HepG2 (cell line): Measurements from ENCODE around the gene ZNF74. TPM values are rescaled to one million over a fixed set of nuclear protein-coding genes. Genes with fewer than 3 reads are reported as not detected.

Experiments
- ATAC-seq: fragments of 200-7000 bp; cut with Tn5 transposase; 3 replicates; pipeline ENCODE4 v1.9.1; 2020; ENCODE audit warnings: mild to moderate bottlenecking, moderate library complexity
- BruUV-seq: library from RNA; stranded (reverse); fragments of 400-500 nt; replicated peaks from 2 replicates; lab custom pipeline; 2021; lab: Mats Ljungman, UMichigan
- CTCF ChIA-PET: fragments of 300-600 bp; formaldehyde crosslinking; extraction: SDS; loops from one replicate; lab custom pipeline; 2021; ENCODE audit warnings: low total read pairs, inconsistent platforms, low intra/inter-chr PET ratio; lab: Yijun Ruan, JAX
- POLR2A ChIA-PET: fragments of 350-600 bp; sonication (Branson Sonifier 250); formaldehyde crosslinking; loops from one replicate; lab custom pipeline; 2020; ENCODE audit warnings: antibody characterized with exemption, inconsistent platforms; lab: Yijun Ruan, JAX
- DNase-seq: peaks from one replicate; pipeline ENCODE4 v3.0.0-alpha.2; 2015; ENCODE audit warnings: low spot score
- FAIRE-seq: peaks from 3 replicates; lab custom pipeline; 2011; peaks lifted over from hg19 to GRCh38; lab: Jason Lieb, UNC
- H2AFZ ChIP-seq: one replicate; pipeline ENCODE4 v1.6.1; 2011; ENCODE audit warnings: low read length, inconsistent platforms
- H3K27ac ChIP-seq: fragments of 300-600 bp; 3 replicates; pipeline ENCODE4 v1.8.0; 2011; ENCODE audit warnings: mixed run types, mild to moderate bottlenecking, mixed read lengths, low read length, inconsistent platforms; ENCODE audit not compliant: insufficient read depth; ENCODE audit errors: extremely low read length
- H3K27me3 ChIP-seq, 2 experiments: fragments of 200-600 bp in 1 of 2; 2 replicates in 1 of 2; 3 replicates in 1 of 2; pipeline versions ENCODE4 v1.6.0 to v1.8.0; 2011; ENCODE audit warnings: low read length in 2 of 2, mild to moderate bottlenecking in 2 of 2, moderate library complexity in 2 of 2, inconsistent platforms in 1 of 2; ENCODE audit not compliant: insufficient read depth in 2 of 2, control insufficient read depth in 1 of 2
- H3K36me3 ChIP-seq, 2 experiments: fragments of 200-600 bp in 1 of 2; replicated peaks in 1 of 2; 2 replicates in 1 of 2; 3 replicates in 1 of 2; pipeline versions ENCODE4 v1.5.1 to v1.8.0; 2011; ENCODE audit warnings: low read length in 2 of 2, inconsistent platforms in 1 of 2; ENCODE audit not compliant: insufficient read depth in 2 of 2, control insufficient read depth in 1 of 2
- H3K4me1 ChIP-seq: 2 replicates; pipeline ENCODE4 v1.5.1; 2012; ENCODE audit warnings: low read length, inconsistent platforms; ENCODE audit not compliant: insufficient read depth
- H3K4me2 ChIP-seq: 2 replicates; pipeline ENCODE4 v1.6.0; 2011; ENCODE audit warnings: low read depth, low read length, inconsistent platforms
- H3K4me3 ChIP-seq, 3 experiments: fragments of 200-600 bp in 1 of 3; sonication (generic), shearing (Covaris generic) in 1 of 3; replicated peaks in 1 of 3; 2 replicates each; pipeline ENCODE4 v1.5.1; 2011 to 2016; ENCODE audit warnings: low read length in 3 of 3, inconsistent platforms in 2 of 3, low read depth in 2 of 3, mild to moderate bottlenecking in 2 of 3, control low read depth in 1 of 3, mixed read lengths in 1 of 3; ENCODE audit not compliant: insufficient read depth in 1 of 3
- H3K79me2 ChIP-seq: one replicate; pipeline ENCODE4 v1.6.1; 2011; ENCODE audit warnings: low read length, inconsistent platforms; ENCODE audit not compliant: insufficient read depth
- H3K9ac ChIP-seq: 2 replicates; pipeline ENCODE4 v1.6.0; 2011; ENCODE audit warnings: mild to moderate bottlenecking, low read depth, low read length, inconsistent platforms; ENCODE audit not compliant: insufficient read depth
- H3K9me3 ChIP-seq: 2 replicates; pipeline ENCODE4 v1.5.1; 2012; ENCODE audit warnings: mild to moderate bottlenecking, low read length
- H4K20me1 ChIP-seq: 2 replicates; pipeline ENCODE4 v1.6.0; 2011; ENCODE audit warnings: inconsistent platforms, mild to moderate bottlenecking, low read length, moderate library complexity; ENCODE audit not compliant: insufficient read depth
- AKNA ChIP-seq: sonication (generic); formaldehyde crosslinking; IDR thresholded peaks from 2 replicates; pipeline ENCODE4 v1.4.0; 2020; ENCODE audit warnings: missing genetic modification reagents, borderline replicate concordance
- MBD4 ChIP-seq: IDR thresholded peaks from 2 replicates; pipeline ENCODE4 v1.6.1; 2012; ENCODE audit warnings: low read length, inconsistent platforms, borderline replicate concordance
- MIER2 ChIP-seq: IDR thresholded peaks from 2 replicates; pipeline ENCODE4 v1.6.1; 2016; ENCODE audit warnings: missing biosample characterization, missing genetic modification reagents
- NR2F1 ChIP-seq, 2 experiments: fragments of 450-650 bp in 1 of 2; formaldehyde crosslinking in 1 of 2; IDR thresholded peaks; 2 replicates each; pipeline versions ENCODE4 v1.5.0 to v1.6.1; 2016 to 2020; ENCODE audit warnings: mild to moderate bottlenecking in 1 of 2, missing compliant biosample characterization in 1 of 2, missing genetic modification reagents in 1 of 2, moderate library complexity in 1 of 2
- TP53 ChIP-seq: sonication (generic); formaldehyde crosslinking; conservative IDR thresholded peaks from 2 replicates; pipeline ENCODE4 v1.4.0; 2020; ENCODE audit warnings: missing genetic modification reagents
- YEATS4 ChIP-seq: sonication (generic); formaldehyde crosslinking; IDR thresholded peaks from 2 replicates; pipeline ENCODE4 v1.4.0; 2020; ENCODE audit warnings: missing genetic modification reagents, borderline replicate concordance
- ZNF10 ChIP-seq: sonication (generic); formaldehyde crosslinking; IDR thresholded peaks from 2 replicates; pipeline ENCODE4 v1.4.0; 2020; ENCODE audit warnings: mild to moderate bottlenecking, low read depth, missing genetic modification reagents, borderline replicate concordance
- ZNF441 ChIP-seq: sonication (generic); formaldehyde crosslinking; IDR thresholded peaks from 2 replicates; pipeline ENCODE4 v1.7.0; 2021; ENCODE audit warnings: missing genetic modification reagents, borderline replicate concordance
- ZNF567 ChIP-seq: sonication (generic); formaldehyde crosslinking; IDR thresholded peaks from 2 replicates; pipeline ENCODE4 v1.8.1; 2023; ENCODE audit warnings: mild to moderate bottlenecking, missing genetic modification reagents, borderline replicate concordance
- ZNF75D ChIP-seq: sonication (generic); formaldehyde crosslinking; IDR thresholded peaks from 2 replicates; pipeline ENCODE4 v1.8.1; 2023; ENCODE audit warnings: missing genetic modification reagents, mild to moderate bottlenecking, borderline replicate concordance
- WGBS: methylation state at CpG from one replicate; pipeline ENCODE4 v1.1.6; 2017; ENCODE audit warnings: low lambda C conversion rate; 5-methylcytosine and 5-hydroxymethylcytosine counted together
- in situ Hi-C: cut with HindIII; loops from 2 replicates; pipeline ENCODE4 v1.10.0; 2017; ENCODE audit warnings: low pct_unique_long_range_greater_than_20kb; ENCODE audit not compliant: extremely low pct_ligation_motif_present
- intact Hi-C: fragments of 100-400 bp; cut with micrococcal nuclease; formaldehyde crosslinking; loops from one replicate; pipeline ENCODE4 v1.10.0; 2022; ENCODE audit not compliant: unreplicated experiment
- polyA plus RNA-seq, 8 experiments: library from polyadenylated mRNA; depleted of rRNA in 3 of 8; stranded (reverse) in 7 of 8; unstranded in 1 of 8; fragments of >200 nt; fragmentation: Illumina TruSeq in 4 of 8; extraction: Trizol in 4 of 8; gene quantifications; 2 replicates each; pipeline versions ENCODE4 v1.2.1 to v1.2.3, GENCODE V29; 2011 to 2016; ENCODE audit warnings: low read depth in 4 of 8, missing spikeins in 1 of 8, mixed read lengths in 1 of 8; ENCODE audit not compliant: insufficient read depth in 1 of 8
- total RNA-seq, 5 experiments: library from RNA; depleted of rRNA; stranded (reverse); fragments of >200 nt; fragmentation: Illumina TruSeq; extraction: Trizol; gene quantifications; 2 replicates each; pipeline ENCODE4 v1.2.3, GENCODE V29; 2016; ENCODE audit warnings: low read depth in 1 of 5

Gene ZNF74
- total and polyA plus RNA-seq, 2 of the 13 experiments (the other 11 are each of a cell fraction or from before 2014, with no cell fraction given): 6.3 to 9.1 TPM

- no peaks in the 10 kb centered on the region for H3K36me3 ChIP-seq
- POLR2A ChIA-PET: no interaction called here
- no peak overlapping the region for H2AFZ ChIP-seq
- WGBS: 48% methylated on average over 10 of the region's 10 CpGs
- in situ Hi-C loops: loop anchor here (10.0 kb wide), 1 partner anchor 162 kb away; no protein-coding TSS in a partner anchor
- peaks cover 0 to 8% of the 10 kb centered on the region in 2 experiments; a peak in 1 of 5 replicates for H3K27me3 ChIP-seq
- CTCF ChIA-PET: no interaction called here
- TF ChIP-seq TP53 (CRISPR knock-in tag) (no peak), ZNF75D (no peak), NR2F1 (CRISPR knock-in tag; IDR thresholded peaks at IDR 0.05) (no peak), AKNA (CRISPR knock-in tag) (no peak), MIER2 (no peak), ZNF567 (CRISPR knock-in tag) (no peak), ZNF10 (CRISPR knock-in tag) (no peak), MBD4 (no peak), ZNF441 (CRISPR knock-in tag) (no peak), YEATS4 (CRISPR knock-in tag) (no peak)
- intact Hi-C loops: no loop called here
- DNase-seq (no peak), ATAC-seq (no peak), FAIRE-seq (no peak)
- no peak overlapping the region for H3K27ac ChIP-seq
- no peak overlapping the region for H3K4me3 ChIP-seq
- no peak overlapping the region for H3K9ac ChIP-seq
- no peaks in the 10 kb centered on the region for H3K79me2 ChIP-seq
- BruUV-seq: no TSS peak
- H3K9me3 ChIP-seq: no peaks in the 10 kb centered on the region
- 0 out of 2 replicates have a peak, but pooled peaks cover 7% of the 10 kb centered on the region for H3K4me1 ChIP-seq
- no peak overlapping the region for H3K4me2 ChIP-seq
- H4K20me1 ChIP-seq: no peaks in the 10 kb centered on the region
Observed at GRCh38 chr22:20412474-20413216, 18.7 kb downstream of the ZNF74 start.
